Fibroblast of pulmonary artery (primary cell): ENCODE data around the gene PLA2G5.

Experiments
- DNase-seq: peaks from one replicate; pipeline ENCODE4 v3.0.0-alpha.2; 2010; ENCODE audit warnings: low read depth
- H3K4me3 ChIP-seq: replicated peaks from 2 replicates; pipeline ENCODE4 v1.5.1; 2011; ENCODE audit warnings: low read depth, mild to moderate bottlenecking, control low read depth, low read length, moderate library complexity
- CTCF ChIP-seq: IDR thresholded peaks from 2 replicates; pipeline ENCODE4 v1.5.1; 2011; ENCODE audit warnings: mild to moderate bottlenecking, control low read depth, low read length, inconsistent platforms; ENCODE audit errors: missing control alignments

PLA2G5 gene

DNA sequence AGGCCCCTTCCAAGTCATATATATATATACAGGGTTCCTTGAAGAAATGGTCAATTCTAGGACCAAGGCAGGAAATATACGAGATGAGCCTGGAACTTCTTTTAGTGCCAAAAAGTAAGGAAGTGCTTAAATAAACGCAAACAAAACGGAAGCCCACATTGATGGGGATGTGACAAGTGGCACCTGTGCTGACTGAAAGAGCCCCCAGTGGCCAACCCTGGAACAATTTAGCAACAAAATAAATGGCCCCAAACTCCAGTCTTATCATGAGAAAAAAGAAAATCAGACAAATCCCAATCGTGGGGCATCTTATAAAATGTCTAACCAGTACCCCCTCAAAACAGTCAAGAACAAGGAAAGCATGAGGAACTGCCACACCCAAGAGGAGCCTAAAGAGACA is 17.7 kb downstream of the PLA2G5 start:
- DNase-seq = no peak
- no peak overlapping the region for H3K4me3 ChIP-seq
- TF ChIP-seq CTCF = peak; percentile 5

DNA sequence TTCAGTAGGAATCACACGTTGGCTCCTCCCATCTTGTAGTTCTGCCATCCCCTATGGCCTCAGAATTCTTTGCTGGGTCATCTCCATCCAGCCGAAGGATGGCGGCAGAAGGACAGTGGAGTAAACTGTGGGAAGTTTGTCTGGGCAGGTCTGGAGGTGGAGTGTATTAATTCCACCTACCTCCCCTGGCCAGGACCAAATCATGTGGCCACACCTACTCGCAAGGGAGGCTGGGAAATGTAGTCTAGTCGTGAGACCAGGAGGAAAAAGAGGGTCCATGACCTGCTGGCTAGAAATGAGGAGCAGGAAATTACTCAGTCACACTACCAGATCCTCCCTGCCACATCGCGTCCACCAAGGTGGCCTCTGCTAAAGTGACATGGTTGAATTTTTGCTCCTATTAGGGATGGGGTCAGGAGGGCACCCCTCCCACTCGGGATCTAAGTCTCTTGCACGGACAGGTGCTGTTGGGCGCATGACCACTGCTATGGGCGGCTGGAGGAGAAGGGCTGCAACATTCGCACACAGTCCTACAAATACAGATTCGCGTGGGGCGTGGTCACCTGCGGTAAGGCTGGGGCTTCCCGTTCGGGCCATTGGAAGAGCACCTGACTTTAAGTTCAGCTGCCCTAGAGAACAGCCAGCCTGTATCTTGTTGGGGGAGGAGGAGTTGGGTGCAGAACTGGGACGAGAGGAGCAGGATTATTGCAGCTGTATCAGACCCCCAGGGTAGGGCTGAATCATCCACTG is 19.5 kb downstream of the PLA2G5 start:
- DNase-seq = no peak
- H3K4me3 ChIP-seq = no peak overlapping the region
- TF ChIP-seq CTCF = no peak

DNA sequence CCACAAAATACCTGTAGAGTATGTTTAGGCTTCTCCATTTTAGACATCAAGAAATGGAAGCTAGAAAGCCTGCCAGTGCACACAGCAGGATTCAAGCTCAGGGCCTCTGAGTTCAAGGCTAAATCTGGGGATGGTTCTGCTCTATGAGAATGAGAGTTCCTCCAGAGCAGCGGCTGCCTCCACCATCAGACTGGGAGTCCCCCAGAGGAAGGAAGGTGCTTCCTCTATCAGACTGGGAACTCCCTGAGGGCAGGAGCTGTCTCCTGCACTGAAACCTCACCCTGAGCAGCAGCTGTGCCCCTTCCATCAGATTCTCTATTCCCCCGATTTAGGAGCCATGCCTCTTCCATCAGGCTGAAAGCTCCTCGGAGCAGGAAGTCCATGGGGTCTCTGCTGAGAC is 20.1 kb downstream of the PLA2G5 start:
- no peak for TF ChIP-seq CTCF
- DNase-seq = no peak
- no peak overlapping the region for H3K4me3 ChIP-seq

- no peak for DNase-seq
- H3K4me3 ChIP-seq = no peak overlapping the region
- TF ChIP-seq CTCF = no peak
Observed at GRCh38 chr1:20090641-20091040, 20.6 kb downstream of the PLA2G5 start.

DNA sequence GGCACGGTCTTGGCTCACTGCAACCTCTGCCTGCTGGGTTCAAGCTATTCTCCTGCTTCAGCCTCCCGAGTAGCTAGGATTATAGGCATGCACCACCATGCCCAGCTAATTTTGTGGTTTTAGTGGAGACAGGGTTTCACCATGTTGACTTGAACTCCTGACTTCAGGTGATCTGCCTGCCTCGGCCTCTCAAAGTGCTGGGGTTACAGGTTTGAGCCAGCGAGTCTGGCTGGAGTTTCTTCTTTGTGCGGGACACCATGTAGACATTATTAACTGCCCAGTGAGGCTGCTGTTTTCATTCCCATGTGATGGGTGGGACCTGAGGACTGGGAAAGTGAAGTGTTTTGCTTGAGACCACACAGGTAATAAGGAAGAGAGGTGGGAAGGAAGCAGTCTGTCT is 23.3 kb downstream of the PLA2G5 start:
- no peak for DNase-seq
- no peak for TF ChIP-seq CTCF
- H3K4me3 ChIP-seq = no peak overlapping the region

DNA sequence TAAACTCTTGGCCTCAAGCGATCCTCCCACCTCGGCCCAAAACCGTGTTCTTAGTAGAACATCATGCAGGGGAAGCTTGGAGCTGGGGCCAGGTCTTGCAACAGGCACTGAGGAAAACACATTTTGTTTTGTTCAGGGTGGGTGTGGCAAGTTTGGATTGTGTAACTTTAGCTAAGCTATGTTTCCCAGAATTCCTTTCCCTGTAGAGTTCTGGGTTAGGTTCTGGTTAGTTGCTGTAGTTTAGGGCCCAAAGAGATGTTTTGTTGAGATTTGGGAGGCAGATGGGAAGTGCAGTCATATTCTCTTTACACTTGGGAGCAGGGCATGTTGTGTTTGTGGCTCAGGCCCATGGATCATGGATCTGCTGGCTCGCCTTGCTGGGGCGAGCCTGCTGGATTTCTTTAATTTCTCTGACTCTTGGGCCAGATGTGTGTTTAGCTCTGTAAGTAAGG is 24.0 kb downstream of the PLA2G5 start:
- DNase-seq = peak; percentile 60
- no peak overlapping the region for H3K4me3 ChIP-seq
- no peak for TF ChIP-seq CTCF
